ENCODE data around the gene TFPI2.
A peak's percentile ranks its signal among the peaks of the same experiment; 100 is the strongest.

Gene TFPI2, protein sequence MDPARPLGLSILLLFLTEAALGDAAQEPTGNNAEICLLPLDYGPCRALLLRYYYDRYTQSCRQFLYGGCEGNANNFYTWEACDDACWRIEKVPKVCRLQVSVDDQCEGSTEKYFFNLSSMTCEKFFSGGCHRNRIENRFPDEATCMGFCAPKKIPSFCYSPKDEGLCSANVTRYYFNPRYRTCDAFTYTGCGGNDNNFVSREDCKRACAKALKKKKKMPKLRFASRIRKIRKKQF

DNA sequence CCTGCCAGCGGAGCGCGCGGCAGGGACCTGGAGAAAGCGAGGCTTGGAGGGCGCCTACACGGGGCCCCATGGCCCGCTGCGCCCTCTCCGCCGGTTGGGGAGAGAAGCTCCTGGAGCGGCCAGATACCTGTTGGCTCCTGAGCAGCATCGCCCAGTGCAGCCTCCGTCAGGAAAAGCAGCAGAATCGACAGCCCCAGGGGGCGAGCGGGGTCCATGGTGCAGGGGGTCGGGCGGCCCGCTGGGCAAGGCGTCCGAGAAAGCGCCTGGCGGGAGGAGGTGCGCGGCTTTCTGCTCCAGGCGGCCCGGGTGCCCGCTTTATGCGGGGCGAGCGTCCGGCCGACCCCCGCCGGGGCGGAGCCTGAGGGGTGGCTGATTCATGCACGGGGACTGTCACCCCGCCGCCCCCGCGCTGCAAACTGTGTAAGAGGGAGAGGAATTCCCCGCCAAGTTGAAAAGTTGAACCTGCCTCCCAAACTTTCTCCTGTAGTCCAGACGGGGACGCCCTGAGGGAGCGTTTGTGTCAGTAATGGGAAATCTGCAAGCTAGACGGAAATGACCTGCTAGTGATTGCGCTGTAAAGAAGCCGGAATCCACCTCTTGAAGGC is at the start of gene TFPI2:
TSS of gene TFPI2 (minus strand) at position 290 of the 605 bp plus-strand sequence. CDS start at position 215, 75 bp downstream.
- Histone ChIP-seq H3K4me3 (ENCODE audit: severe bottlenecking) (peak within 1 kb of the TSS; percentile 57), H3K4me1 (ENCODE audit: insufficient read depth, poor library complexity, severe bottlenecking) (no peaks in the 10 kb centered on the region), H3K36me3 (ENCODE audit: low read depth) (peaks cover 27% of the 10 kb centered on the region), H3K9me3 (ENCODE audit: severe bottlenecking) (no peaks in the 10 kb centered on the region), H3K27me3 (ENCODE audit: insufficient read depth, poor library complexity, severe bottlenecking) (no peaks in the 10 kb centered on the region), H3K27ac (ENCODE audit: poor library complexity, severe bottlenecking) (peak within 1 kb of the TSS; percentile 30)
- TF ChIP-seq CTCF (IDR thresholded peaks at IDR 0.05; ENCODE audit: poor library complexity, severe bottlenecking), result peak; percentile 35
- ATAC-seq (ENCODE audit: low read depth) (peak; percentile 76), DNase-seq (ENCODE audit: low spot score) (peak; percentile 84)

- no peak for TF ChIP-seq CTCF (IDR thresholded peaks at IDR 0.05; ENCODE audit: poor library complexity, severe bottlenecking)
- H3K27me3 ChIP-seq (ENCODE audit: insufficient read depth, poor library complexity, severe bottlenecking), result no peaks in the 10 kb centered on the region
- DNase-seq (ENCODE audit: low spot score) (no peak), ATAC-seq (ENCODE audit: low read depth) (no peak)
- no peak overlapping the region for H3K27ac ChIP-seq (ENCODE audit: poor library complexity, severe bottlenecking)
- H3K4me1 ChIP-seq (ENCODE audit: insufficient read depth, poor library complexity, severe bottlenecking), result no peaks in the 10 kb centered on the region
- H3K9me3 ChIP-seq (ENCODE audit: severe bottlenecking), result no peaks in the 10 kb centered on the region
- H3K4me3 ChIP-seq (ENCODE audit: severe bottlenecking), result no peak overlapping the region
- no peaks in the 10 kb centered on the region for H3K36me3 ChIP-seq (ENCODE audit: low read depth)
These were observed 47.7 kb upstream of the TFPI2 start for GRCh38 chr7:93938293-93938692.

- Histone ChIP-seq H3K4me3 (ENCODE audit: severe bottlenecking) (no peak overlapping the region), H3K4me1 (ENCODE audit: insufficient read depth, poor library complexity, severe bottlenecking) (no peaks in the 10 kb centered on the region), H3K27me3 (ENCODE audit: insufficient read depth, poor library complexity, severe bottlenecking) (no peaks in the 10 kb centered on the region), H3K36me3 (ENCODE audit: low read depth) (no peaks in the 10 kb centered on the region), H3K9me3 (ENCODE audit: severe bottlenecking) (no peaks in the 10 kb centered on the region), H3K27ac (ENCODE audit: poor library complexity, severe bottlenecking) (no peak overlapping the region)
- TF ChIP-seq CTCF (IDR thresholded peaks at IDR 0.05; ENCODE audit: poor library complexity, severe bottlenecking), result no peak
- ATAC-seq (ENCODE audit: low read depth) (no peak), DNase-seq (ENCODE audit: low spot score) (no peak)
These were observed 47.3 kb upstream of the TFPI2 start for GRCh38 chr7:93937818-93938217.

DNA sequence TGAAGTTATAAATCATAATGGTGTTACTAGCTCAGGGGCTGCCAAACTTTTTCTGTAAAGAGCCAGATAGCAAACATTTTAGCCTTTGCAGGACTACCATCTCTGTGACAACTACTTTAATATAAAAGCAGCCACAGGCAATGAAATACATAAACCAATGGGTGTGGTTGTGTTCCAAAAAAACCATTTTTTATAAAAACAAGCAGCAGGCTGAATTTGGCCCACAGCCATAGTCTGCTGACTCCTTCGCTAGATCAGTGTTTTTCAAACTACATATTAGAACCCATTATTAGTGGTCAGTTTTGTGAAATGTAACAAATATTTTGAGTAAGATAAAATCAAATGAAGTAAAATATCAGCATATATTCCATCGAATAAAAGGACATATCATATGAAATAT is 44.5 kb upstream of the TFPI2 start:
- no peak for TF ChIP-seq CTCF (IDR thresholded peaks at IDR 0.05; ENCODE audit: poor library complexity, severe bottlenecking)
- no peak overlapping the region for H3K27ac ChIP-seq (ENCODE audit: poor library complexity, severe bottlenecking)
- ATAC-seq (ENCODE audit: low read depth), result no peak
- H3K4me1 ChIP-seq (ENCODE audit: insufficient read depth, poor library complexity, severe bottlenecking), result no peaks in the 10 kb centered on the region
- H3K4me3 ChIP-seq (ENCODE audit: severe bottlenecking), result no peak overlapping the region
- DNase-seq (ENCODE audit: low spot score), result no peak
- no peaks in the 10 kb centered on the region for H3K27me3 ChIP-seq (ENCODE audit: insufficient read depth, poor library complexity, severe bottlenecking)
- no peaks in the 10 kb centered on the region for H3K36me3 ChIP-seq (ENCODE audit: low read depth)
- no peaks in the 10 kb centered on the region for H3K9me3 ChIP-seq (ENCODE audit: severe bottlenecking)

GRCh38 chr7:93933156-93933555 is 42.6 kb upstream of the TFPI2 start:
- DNase-seq (ENCODE audit: low spot score) (no peak), ATAC-seq (ENCODE audit: low read depth) (no peak)
- no peaks in the 10 kb centered on the region for H3K36me3 ChIP-seq (ENCODE audit: low read depth)
- H3K4me3 ChIP-seq (ENCODE audit: severe bottlenecking), result no peak overlapping the region
- H3K27ac ChIP-seq (ENCODE audit: poor library complexity, severe bottlenecking), result no peak overlapping the region
- H3K4me1 ChIP-seq (ENCODE audit: insufficient read depth, poor library complexity, severe bottlenecking), result no peaks in the 10 kb centered on the region
- TF ChIP-seq CTCF (IDR thresholded peaks at IDR 0.05; ENCODE audit: poor library complexity, severe bottlenecking), result no peak
- H3K9me3 ChIP-seq (ENCODE audit: severe bottlenecking), result no peaks in the 10 kb centered on the region
- H3K27me3 ChIP-seq (ENCODE audit: insufficient read depth, poor library complexity, severe bottlenecking), result no peaks in the 10 kb centered on the region
